KOPT-K1 (cell line): ENCODE data around the gene PPP1R14B.
A peak's percentile ranks its signal among the peaks of the same experiment; 100 is the strongest.

Source experiments
- H3K27ac ChIP-seq: fragments of 200-600 bp; sonication (generic); 2 replicates; pipeline ENCODE4 v1.5.1; 2016; ENCODE audit warnings: antibody characterized with exemption, mild to moderate bottlenecking, low read depth, low read length; ENCODE audit not compliant: poor library complexity, severe bottlenecking
- H3K36me3 ChIP-seq: fragments of 200-600 bp; sonication (generic); 2 replicates; pipeline ENCODE4 v1.5.1; 2017; ENCODE audit warnings: antibody characterized with exemption, mild to moderate bottlenecking, low read length, moderate library complexity; ENCODE audit not compliant: insufficient read depth
- H3K9me3 ChIP-seq: fragments of 200-600 bp; sonication (generic); 2 replicates; pipeline ENCODE4 v1.5.1; 2017; ENCODE audit warnings: antibody characterized with exemption, low read length, mild to moderate bottlenecking; ENCODE audit not compliant: insufficient read depth, poor library complexity, severe bottlenecking

Gene PPP1R14B

DNA sequence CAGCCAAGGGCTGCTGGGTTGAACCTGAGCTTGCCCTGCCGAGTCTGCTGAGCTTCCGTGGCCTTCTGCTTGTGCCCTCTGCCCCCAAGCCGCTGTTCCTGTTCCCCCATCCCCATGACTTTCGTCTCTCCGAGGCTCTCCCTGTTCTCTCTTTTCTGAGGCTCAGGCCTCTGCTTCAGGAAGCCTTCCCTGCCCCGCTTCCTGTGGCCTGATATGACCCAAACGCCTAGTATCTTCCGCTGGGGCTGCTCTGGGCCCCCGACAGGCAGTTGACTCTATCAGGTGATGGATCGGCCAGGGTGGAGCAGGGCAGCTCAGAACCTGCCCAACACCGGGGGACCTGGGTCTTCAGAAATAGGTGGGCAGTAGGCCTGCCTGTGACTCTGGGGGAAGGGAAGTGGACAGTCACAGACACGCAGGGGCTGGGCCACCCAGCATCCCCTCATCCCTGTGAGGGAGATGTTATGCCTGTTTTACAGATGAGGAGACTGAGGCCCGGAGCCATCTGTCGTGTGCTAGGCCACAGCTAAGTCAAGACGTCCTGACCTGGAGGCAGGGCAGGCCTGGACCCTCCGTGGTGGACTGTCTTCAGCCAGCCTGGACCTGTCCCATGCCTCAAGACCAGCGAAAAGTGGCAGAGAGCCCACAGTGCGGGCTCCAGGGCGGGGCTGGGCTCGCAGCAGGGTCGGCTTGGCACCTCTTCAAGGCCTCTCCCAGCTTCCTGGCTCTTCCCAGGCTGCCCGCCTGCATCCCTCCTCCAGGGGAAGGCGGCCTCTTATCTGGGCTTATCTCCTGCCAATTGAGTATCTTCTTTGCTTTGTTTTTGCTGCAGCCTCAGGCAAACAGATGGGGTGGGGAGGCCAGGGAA is 21.5 kb upstream of the PPP1R14B start:
- H3K9me3 ChIP-seq: no peaks in the 10 kb centered on the region
- H3K36me3 ChIP-seq: peaks cover 4% of the 10 kb centered on the region; the same call in 1 of the 2 replicates
- H3K27ac ChIP-seq: peak overlapping the region; percentile 88

- peaks cover 3% of the 10 kb centered on the region; the same call in 1 of the 2 replicates for H3K36me3 ChIP-seq
These were observed 20.6 kb upstream of the PPP1R14B start for GRCh38 chr11:64267207-64267945.

GRCh38 chr11:64266339-64266738 is 19.6 kb upstream of the PPP1R14B start:
- Histone ChIP-seq H3K9me3 (no peaks in the 10 kb centered on the region), H3K27ac (no peak overlapping the region), H3K36me3 (no peaks in the 10 kb centered on the region; the same call in 1 of the 2 replicates)

More at GRCh38 chr11:64267207-64267945, 20.6 kb upstream of the PPP1R14B start:
- no peaks in the 10 kb centered on the region for H3K9me3 ChIP-seq
- H3K27ac ChIP-seq: peak overlapping the region; percentile 88

GRCh38 chr11:64265176-64266160 is 18.7 kb upstream of the PPP1R14B start:
- Histone ChIP-seq H3K9me3 (no peaks in the 10 kb centered on the region), H3K36me3 (no peaks in the 10 kb centered on the region; the same call in 1 of the 2 replicates), H3K27ac (no peak overlapping the region)

DNA sequence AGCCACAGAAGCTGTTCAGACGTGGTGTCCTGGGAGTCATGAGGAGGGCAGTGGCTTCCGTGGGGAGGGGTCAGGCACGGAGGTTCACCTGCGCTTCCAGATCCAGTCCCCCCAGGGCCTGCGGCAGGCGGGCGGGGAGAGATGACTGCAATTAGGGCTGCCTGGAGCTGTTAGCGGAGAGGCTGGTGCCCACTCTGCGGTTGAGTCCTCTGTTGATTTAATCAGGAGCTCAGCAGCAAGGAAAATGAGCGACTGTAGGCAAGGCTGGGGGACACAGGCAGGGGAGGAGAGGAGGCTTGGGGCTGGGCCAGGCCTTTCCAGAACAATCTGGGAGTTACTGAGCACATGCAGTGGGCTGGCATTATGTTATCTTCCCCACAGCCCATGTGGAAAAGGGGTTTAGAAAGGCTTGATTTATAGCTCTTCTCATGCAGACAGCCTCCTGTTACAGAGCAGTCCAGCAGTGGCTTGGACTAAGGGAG is 17.7 kb upstream of the PPP1R14B start:
- Histone ChIP-seq H3K9me3 (no peaks in the 10 kb centered on the region), H3K36me3 (peaks cover 9% of the 10 kb centered on the region; the same call in 1 of the 2 replicates), H3K27ac (no peak overlapping the region)

GRCh38 chr11:64263947-64264317 is 17.2 kb upstream of the PPP1R14B start:
- Histone ChIP-seq H3K9me3 (no peaks in the 10 kb centered on the region), H3K36me3 (peaks cover 11% of the 10 kb centered on the region; the same call in 1 of the 2 replicates), H3K27ac (no peak overlapping the region)

DNA sequence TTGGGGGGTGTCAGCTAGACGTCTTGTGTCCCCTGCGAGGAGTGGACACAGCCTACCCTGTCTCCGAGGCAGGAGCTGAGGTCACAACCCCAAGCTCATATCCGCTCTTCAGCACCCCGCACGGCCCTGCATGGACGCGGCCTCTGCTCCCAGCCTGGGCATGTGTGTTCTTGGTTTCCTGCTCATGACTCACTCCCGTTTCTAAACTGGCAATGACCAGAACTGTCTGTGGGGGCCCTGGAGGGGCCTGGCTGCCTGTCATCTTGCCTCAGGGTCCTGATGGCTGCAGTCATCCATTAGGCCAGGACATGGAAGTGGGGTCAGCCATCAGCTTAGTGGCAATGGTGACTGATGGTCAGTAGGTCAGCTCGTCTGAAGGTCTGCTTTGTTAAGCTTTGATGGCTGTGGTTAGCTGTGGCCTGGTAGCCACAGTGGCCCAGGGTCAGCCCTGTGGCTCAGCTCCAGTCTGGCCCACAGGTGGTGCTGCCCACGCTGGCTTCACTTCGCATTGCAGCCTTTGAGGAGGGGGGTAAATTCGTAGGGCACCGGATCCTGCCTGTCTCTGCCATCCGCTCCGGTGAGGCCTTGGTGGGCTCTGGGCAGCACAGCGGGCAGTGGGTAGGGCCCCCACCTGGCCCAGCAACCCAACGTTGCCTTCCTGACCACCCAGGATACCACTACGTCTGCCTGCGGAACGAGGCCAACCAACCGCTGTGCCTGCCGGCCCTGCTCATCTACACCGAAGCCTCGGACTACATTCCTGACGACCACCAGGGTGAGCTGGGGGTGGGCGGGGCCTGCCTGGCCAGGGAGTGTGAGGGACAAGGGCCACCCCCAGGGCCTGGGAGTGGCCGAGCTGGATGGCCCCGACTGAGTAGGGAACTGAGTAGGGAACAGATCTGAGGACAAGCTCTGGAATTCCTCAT is 16.5 kb upstream of the PPP1R14B start:
- H3K36me3 ChIP-seq: peaks cover 16% of the 10 kb centered on the region; the same call in 1 of the 2 replicates
- H3K27ac ChIP-seq: no peak overlapping the region
- no peaks in the 10 kb centered on the region for H3K9me3 ChIP-seq

- no peak overlapping the region for H3K27ac ChIP-seq
- H3K36me3 ChIP-seq: peaks cover 18% of the 10 kb centered on the region; the same call in 1 of the 2 replicates
- H3K9me3 ChIP-seq: no peaks in the 10 kb centered on the region
These were observed 15.7 kb upstream of the PPP1R14B start for GRCh38 chr11:64262271-64263002.

- H3K27ac ChIP-seq: no peak overlapping the region
- H3K36me3 ChIP-seq: peaks cover 19% of the 10 kb centered on the region; the same call in 1 of the 2 replicates
- no peaks in the 10 kb centered on the region for H3K9me3 ChIP-seq
These were observed 14.9 kb upstream of the PPP1R14B start for GRCh38 chr11:64261556-64262080.

- peaks cover 24% of the 10 kb centered on the region; the same call in 1 of the 2 replicates for H3K36me3 ChIP-seq
These were observed 13.5 kb upstream of the PPP1R14B start for GRCh38 chr11:64260147-64260708.

GRCh38 chr11:64259533-64260067 is 12.9 kb upstream of the PPP1R14B start:
- Histone ChIP-seq H3K36me3 (peaks cover 24% of the 10 kb centered on the region; the same call in 1 of the 2 replicates), H3K27ac (no peak overlapping the region), H3K9me3 (no peaks in the 10 kb centered on the region)

More at GRCh38 chr11:64260147-64260708, 13.5 kb upstream of the PPP1R14B start:
- Histone ChIP-seq H3K9me3 (no peaks in the 10 kb centered on the region), H3K27ac (no peak overlapping the region)

- peaks cover 24% of the 10 kb centered on the region; the same call in 1 of the 2 replicates for H3K36me3 ChIP-seq
- no peak overlapping the region for H3K27ac ChIP-seq
- H3K9me3 ChIP-seq: no peaks in the 10 kb centered on the region
These were observed 12.3 kb upstream of the PPP1R14B start for GRCh38 chr11:64258946-64259532.
